Nephron (organoid): ENCODE results near the gene TRAP1.

Experiments
- H3K27ac Mint-ChIP-seq, 3 experiments: 2 replicates each; pipeline ENCODE4 v1.8.0; 2020; ENCODE audit warnings: mixed read lengths in 3 of 3, mild to moderate bottlenecking in 2 of 3, moderate library complexity in 1 of 3
- H3K27me3 Mint-ChIP-seq: 2 replicates; pipeline ENCODE4 v1.8.0; 2021; ENCODE audit warnings: low read depth, mild to moderate bottlenecking, moderate library complexity, mixed read lengths
- H3K36me3 Mint-ChIP-seq: 2 replicates; pipeline ENCODE4 v1.8.0; 2020; ENCODE audit warnings: low read depth, mixed read lengths
- H3K4me1 Mint-ChIP-seq: 2 replicates; pipeline ENCODE4 v1.8.0; 2020; ENCODE audit warnings: mixed read lengths
- H3K4me3 Mint-ChIP-seq, 3 experiments: 2 replicates each; pipeline ENCODE4 v1.8.0; 2020; ENCODE audit warnings: mild to moderate bottlenecking in 3 of 3, mixed read lengths in 3 of 3, moderate library complexity in 2 of 3
- H3K9me3 Mint-ChIP-seq: 2 replicates; pipeline ENCODE4 v1.8.0; 2020; ENCODE audit warnings: mixed read lengths
- CTCF ChIP-seq, 3 experiments: fragments of 200-600 bp; sonication (generic); IDR thresholded peaks; one replicate each; pipeline ENCODE4 v1.5.0; 2021; ENCODE audit warnings: antibody characterized with exemption in 3 of 3; ENCODE audit not compliant: unreplicated experiment in 3 of 3

The TRAP1 gene

GRCh38 chr16:3740186-3740585 lies 22.9 kb upstream of the TRAP1 start:
- H3K4me1 Mint-ChIP-seq, result no peaks in the 10 kb centered on the region
- H3K27me3 Mint-ChIP-seq, result no peaks in the 10 kb centered on the region
- H3K4me3 Mint-ChIP-seq, result no peak overlapping the region
- H3K9me3 Mint-ChIP-seq, result no peaks in the 10 kb centered on the region
- no peak for TF ChIP-seq CTCF (IDR thresholded peaks at IDR 0.05; ENCODE audit: unreplicated experiment in 3 of 3)
- peaks cover 81% of the 10 kb centered on the region for H3K36me3 Mint-ChIP-seq
- no peak overlapping the region for H3K27ac Mint-ChIP-seq

- Mint-ChIP-seq H3K9me3 (no peaks in the 10 kb centered on the region), H3K36me3 (peaks cover 81% of the 10 kb centered on the region), H3K4me1 (no peaks in the 10 kb centered on the region), H3K27me3 (no peaks in the 10 kb centered on the region), H3K27ac (no peak overlapping the region), H3K4me3 (no peak overlapping the region)
- TF ChIP-seq CTCF (IDR thresholded peaks at IDR 0.05; ENCODE audit: unreplicated experiment in 3 of 3), result no peak
Observed at GRCh38 chr16:3739636-3740035, 22.3 kb upstream of the TRAP1 start.

GRCh38 chr16:3738541-3738940 lies 21.2 kb upstream of the TRAP1 start:
- Mint-ChIP-seq H3K4me1 (no peaks in the 10 kb centered on the region), H3K4me3 (no peak overlapping the region), H3K36me3 (peaks cover 81% of the 10 kb centered on the region), H3K27me3 (no peaks in the 10 kb centered on the region), H3K9me3 (no peaks in the 10 kb centered on the region), H3K27ac (no peak overlapping the region)
- no peak for TF ChIP-seq CTCF (IDR thresholded peaks at IDR 0.05; ENCODE audit: unreplicated experiment in 3 of 3)

GRCh38 chr16:3738128-3738527 lies 20.8 kb upstream of the TRAP1 start:
- H3K27ac Mint-ChIP-seq, result no peak overlapping the region
- H3K9me3 Mint-ChIP-seq, result no peaks in the 10 kb centered on the region
- no peak for TF ChIP-seq CTCF (IDR thresholded peaks at IDR 0.05; ENCODE audit: unreplicated experiment in 3 of 3)
- H3K27me3 Mint-ChIP-seq, result no peaks in the 10 kb centered on the region
- peaks cover 81% of the 10 kb centered on the region for H3K36me3 Mint-ChIP-seq
- H3K4me1 Mint-ChIP-seq, result no peaks in the 10 kb centered on the region
- no peak overlapping the region for H3K4me3 Mint-ChIP-seq

- Mint-ChIP-seq H3K4me1 (no peaks in the 10 kb centered on the region), H3K4me3 (no peak overlapping the region), H3K27me3 (no peaks in the 10 kb centered on the region), H3K36me3 (peaks cover 77% of the 10 kb centered on the region), H3K9me3 (no peaks in the 10 kb centered on the region), H3K27ac (no peak overlapping the region)
- TF ChIP-seq CTCF (IDR thresholded peaks at IDR 0.05; ENCODE audit: unreplicated experiment in 3 of 3), result no peak
Observed at GRCh38 chr16:3737181-3737580, 19.9 kb upstream of the TRAP1 start.

- no peaks in the 10 kb centered on the region for H3K27me3 Mint-ChIP-seq
- H3K9me3 Mint-ChIP-seq, result no peaks in the 10 kb centered on the region
- no peak overlapping the region for H3K4me3 Mint-ChIP-seq
- H3K4me1 Mint-ChIP-seq, result no peaks in the 10 kb centered on the region
- H3K36me3 Mint-ChIP-seq, result peaks cover 81% of the 10 kb centered on the region
- no peak overlapping the region for H3K27ac Mint-ChIP-seq
- no peak for TF ChIP-seq CTCF (IDR thresholded peaks at IDR 0.05; ENCODE audit: unreplicated experiment in 3 of 3)
Observed at GRCh38 chr16:3736116-3736515, 18.8 kb upstream of the TRAP1 start.
